ENCODE data around the gene NWD2.

DNA sequence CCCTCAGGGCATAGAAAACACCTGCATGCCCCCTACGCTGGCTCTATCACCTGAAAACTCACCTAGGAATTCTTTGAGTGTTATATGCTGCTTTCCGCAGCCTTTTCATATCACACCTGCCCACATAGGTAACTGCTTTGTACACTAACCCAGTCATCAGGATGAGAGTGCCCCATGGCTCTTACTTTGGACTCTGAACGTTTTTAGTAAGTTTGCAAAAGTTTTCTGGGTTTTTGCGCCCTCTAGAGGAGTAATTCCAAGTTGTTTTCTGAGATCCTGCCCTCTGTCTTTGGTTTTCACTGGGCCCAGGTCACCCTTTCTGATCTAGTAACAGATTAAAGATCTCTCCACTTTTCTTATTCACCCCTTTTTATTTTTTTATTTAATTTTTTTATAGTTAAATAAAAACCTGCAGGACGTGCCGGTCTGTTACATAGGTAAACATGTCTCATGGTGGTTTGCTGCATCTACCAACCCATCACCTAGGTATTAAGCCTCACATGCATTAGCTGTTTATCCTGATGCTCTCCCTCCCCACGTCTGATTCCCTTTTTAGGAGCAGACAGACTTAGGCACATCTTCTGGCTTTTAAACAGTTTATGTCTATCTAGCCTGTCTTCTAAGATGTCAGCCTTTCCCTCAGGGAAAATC lies 139.2 kb downstream of the NWD2 start:
- no peak for TF ChIP-seq ZNF8 (CRISPR knock-in tag; IDR thresholded peaks at IDR 0.05)
- TF ChIP-seq ZFP30 (CRISPR knock-in tag; IDR thresholded peaks at IDR 0.05) = no peak
- TF ChIP-seq ARNTL (CRISPR knock-in tag; IDR thresholded peaks at IDR 0.05; ENCODE audit: borderline replicate concordance, low read depth) = no peak
- TF ChIP-seq, protein P1, sequence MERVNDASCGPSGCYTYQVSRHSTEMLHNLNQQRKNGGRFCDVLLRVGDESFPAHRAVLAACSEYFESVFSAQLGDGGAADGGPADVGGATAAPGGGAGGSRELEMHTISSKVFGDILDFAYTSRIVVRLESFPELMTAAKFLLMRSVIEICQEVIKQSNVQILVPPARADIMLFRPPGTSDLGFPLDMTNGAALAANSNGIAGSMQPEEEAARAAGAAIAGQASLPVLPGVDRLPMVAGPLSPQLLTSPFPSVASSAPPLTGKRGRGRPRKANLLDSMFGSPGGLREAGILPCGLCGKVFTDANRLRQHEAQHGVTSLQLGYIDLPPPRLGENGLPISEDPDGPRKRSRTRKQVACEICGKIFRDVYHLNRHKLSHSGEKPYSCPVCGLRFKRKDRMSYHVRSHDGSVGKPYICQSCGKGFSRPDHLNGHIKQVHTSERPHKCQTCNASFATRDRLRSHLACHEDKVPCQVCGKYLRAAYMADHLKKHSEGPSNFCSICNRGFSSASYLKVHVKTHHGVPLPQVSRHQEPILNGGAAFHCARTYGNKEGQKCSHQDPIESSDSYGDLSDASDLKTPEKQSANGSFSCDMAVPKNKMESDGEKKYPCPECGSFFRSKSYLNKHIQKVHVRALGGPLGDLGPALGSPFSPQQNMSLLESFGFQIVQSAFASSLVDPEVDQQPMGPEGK (CRISPR knock-in tag; IDR thresholded peaks at IDR 0.05; ENCODE audit: borderline replicate concordance) = no peak
- TF ChIP-seq CSDC2 (CRISPR knock-in tag; IDR thresholded peaks at IDR 0.05) = no peak
- no peak for TF ChIP-seq ZNF565 (CRISPR knock-in tag; conservative IDR thresholded peaks at IDR 0.05; ENCODE audit: low read depth)
- no peak for TF ChIP-seq ZFP3 (CRISPR knock-in tag; IDR thresholded peaks at IDR 0.05)
- no peak for TF ChIP-seq PPARA (CRISPR knock-in tag; IDR thresholded peaks at IDR 0.05; ENCODE audit: borderline replicate concordance)
- TF ChIP-seq RARB (CRISPR knock-in tag; IDR thresholded peaks at IDR 0.05) = no peak
- no peak for TF ChIP-seq ISL1 (CRISPR knock-in tag; IDR thresholded peaks at IDR 0.05)
- no peak for TF ChIP-seq BACH2 (CRISPR knock-in tag; IDR thresholded peaks at IDR 0.05; ENCODE audit: borderline replicate concordance)
- no peak for TF ChIP-seq CSRNP3 (CRISPR knock-in tag; IDR thresholded peaks at IDR 0.05)

All from SK-N-SH treated with all-trans-retinoic acid at 6 μM for 48 hours (cell line).